22Rv1 (cell line): ENCODE data around the gene CRAT.
"Not testable (repeated sequence)": the region's sequence is repeated elsewhere in the genome, so short reads cannot be mapped to it uniquely, and the experiment has no call there.

Source experiments
- H3K27ac ChIP-seq: fragments of 450-650 bp; 2 replicates; pipeline ENCODE4 v1.5.1; 2017
- ZFX ChIP-seq: fragments of 450-650 bp; IDR thresholded peaks from 2 replicates; pipeline ENCODE4 v1.6.1; 2017; ENCODE audit warnings: antibody characterized with exemption, borderline replicate concordance
- TF ChIP-seq, protein P1 (sequence below): fragments of 450-650 bp; IDR thresholded peaks from 2 replicates; pipeline ENCODE4 v1.5.1; 2017; ENCODE audit warnings: mild to moderate bottlenecking

Gene CRAT

DNA sequence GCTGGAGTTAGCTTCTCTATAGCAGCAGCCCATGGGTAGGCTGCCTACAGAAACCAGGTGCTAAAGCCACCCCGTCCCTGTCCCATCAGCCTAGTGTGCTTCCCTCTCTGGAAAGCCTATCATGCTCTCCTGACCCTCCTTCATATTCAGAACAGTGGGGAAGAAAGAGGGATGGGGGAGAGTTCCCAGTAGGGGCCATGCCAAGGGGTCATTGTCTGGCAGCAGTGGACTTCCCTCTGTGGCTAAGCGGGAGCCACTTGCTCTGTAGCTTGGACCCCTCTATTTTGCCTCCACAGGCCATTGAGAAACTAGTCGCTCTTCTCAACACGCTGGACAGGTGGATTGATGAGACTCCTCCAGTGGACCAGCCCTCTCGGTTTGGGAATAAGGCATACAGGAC is 18.1 kb upstream of the CRAT start:
- H3K27ac ChIP-seq, result no peak overlapping the region
- TF ChIP-seq ZFX, result no peak
- TF ChIP-seq, protein P1, sequence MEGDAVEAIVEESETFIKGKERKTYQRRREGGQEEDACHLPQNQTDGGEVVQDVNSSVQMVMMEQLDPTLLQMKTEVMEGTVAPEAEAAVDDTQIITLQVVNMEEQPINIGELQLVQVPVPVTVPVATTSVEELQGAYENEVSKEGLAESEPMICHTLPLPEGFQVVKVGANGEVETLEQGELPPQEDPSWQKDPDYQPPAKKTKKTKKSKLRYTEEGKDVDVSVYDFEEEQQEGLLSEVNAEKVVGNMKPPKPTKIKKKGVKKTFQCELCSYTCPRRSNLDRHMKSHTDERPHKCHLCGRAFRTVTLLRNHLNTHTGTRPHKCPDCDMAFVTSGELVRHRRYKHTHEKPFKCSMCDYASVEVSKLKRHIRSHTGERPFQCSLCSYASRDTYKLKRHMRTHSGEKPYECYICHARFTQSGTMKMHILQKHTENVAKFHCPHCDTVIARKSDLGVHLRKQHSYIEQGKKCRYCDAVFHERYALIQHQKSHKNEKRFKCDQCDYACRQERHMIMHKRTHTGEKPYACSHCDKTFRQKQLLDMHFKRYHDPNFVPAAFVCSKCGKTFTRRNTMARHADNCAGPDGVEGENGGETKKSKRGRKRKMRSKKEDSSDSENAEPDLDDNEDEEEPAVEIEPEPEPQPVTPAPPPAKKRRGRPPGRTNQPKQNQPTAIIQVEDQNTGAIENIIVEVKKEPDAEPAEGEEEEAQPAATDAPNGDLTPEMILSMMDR, result no peak

DNA sequence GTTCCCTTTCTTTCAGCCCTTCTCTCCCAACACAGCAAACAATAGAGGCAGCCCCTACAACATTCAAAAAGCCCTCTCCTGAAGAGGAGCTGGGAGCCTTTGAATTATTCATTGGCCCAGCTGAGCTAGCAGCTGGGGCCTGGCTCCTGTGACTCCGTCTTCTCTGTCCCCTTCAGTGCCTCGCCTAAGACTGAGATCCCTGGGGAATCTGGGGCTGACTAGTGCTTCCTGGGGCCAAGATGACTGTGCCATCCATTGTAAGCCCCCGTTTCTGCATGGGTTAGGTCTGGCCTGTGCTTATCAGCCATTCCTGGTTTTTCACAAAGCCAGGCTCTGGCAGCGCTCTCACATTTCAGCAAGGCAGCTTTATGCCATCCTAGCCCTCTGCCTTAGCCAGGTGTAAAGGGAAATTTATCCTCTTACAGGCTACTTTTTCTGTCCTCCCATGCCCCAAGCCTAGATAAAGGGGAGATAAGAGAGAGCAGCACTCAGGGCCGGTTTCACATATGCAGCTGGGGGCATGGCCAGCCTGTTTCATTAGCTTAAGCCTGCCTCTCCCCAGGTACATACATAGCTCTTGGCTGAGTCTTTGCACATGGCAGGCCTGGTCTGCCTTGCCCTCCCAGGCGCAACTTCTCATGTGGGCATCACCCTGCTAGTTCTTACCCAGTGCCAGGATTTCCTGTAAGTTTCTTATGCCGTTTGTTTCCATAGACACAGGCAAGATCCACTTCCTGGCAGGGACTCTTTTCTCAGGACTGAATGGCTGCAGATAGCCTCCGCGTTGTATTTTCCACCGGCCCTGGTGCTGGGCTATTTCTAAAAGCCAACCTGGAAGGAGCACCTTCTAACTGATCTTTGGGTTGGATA is 16.4 kb upstream of the CRAT start:
- TF ChIP-seq, protein P1, result no peak
- no peak for TF ChIP-seq ZFX
- no peak overlapping the region for H3K27ac ChIP-seq

DNA sequence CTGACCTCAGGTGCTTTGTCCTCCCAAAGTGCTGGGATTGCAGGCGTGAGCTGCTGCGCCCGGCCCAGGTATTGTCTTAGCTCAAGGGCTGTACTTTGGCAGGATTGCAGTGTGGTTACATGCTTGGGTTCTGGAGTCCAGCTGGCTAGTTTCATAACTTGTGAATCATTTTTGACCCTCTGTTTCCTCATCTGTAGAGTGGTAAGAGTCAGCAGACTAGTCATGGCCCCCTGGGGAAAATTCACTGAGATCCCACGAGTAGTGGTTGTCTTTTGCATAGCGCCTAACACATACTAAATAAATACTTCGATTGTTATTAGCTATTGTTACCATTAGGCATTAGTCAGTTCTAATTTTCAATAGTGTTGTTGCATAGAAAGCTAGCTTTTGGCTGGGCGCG is 14.9 kb upstream of the CRAT start:
- no peak overlapping the region for H3K27ac ChIP-seq
- TF ChIP-seq, protein P1, result no peak
- TF ChIP-seq ZFX, result no peak

DNA sequence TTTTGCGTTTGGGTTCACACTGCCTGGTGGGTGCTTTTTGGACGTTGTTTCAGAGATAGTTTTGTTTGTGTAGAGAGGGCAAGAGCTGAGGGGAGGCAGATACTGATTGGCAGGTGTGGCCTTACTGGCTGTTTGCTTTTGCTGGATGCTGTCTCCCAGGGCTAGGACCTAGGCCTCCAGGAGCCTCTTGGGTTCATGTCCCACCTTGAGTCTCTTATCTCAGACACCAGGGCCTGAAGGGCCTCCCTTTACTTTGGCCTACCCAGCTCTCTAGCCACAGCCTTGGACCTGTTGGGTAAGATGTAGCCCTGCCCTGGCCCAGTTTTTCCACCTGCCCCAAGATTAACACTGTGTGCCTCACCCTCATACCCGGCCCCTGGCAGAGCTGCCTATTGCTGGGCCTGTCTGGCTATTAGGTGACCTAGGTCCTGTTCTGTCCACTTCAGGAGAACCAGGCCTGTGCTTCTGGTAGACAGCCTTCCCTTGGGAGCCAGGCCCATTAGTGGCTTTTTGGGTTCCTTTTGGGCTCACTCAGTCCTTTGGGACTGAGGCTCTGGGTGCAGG is 14.0 kb upstream of the CRAT start:
- no peak overlapping the region for H3K27ac ChIP-seq
- TF ChIP-seq ZFX, result no peak
- TF ChIP-seq, protein P1, result no peak

DNA sequence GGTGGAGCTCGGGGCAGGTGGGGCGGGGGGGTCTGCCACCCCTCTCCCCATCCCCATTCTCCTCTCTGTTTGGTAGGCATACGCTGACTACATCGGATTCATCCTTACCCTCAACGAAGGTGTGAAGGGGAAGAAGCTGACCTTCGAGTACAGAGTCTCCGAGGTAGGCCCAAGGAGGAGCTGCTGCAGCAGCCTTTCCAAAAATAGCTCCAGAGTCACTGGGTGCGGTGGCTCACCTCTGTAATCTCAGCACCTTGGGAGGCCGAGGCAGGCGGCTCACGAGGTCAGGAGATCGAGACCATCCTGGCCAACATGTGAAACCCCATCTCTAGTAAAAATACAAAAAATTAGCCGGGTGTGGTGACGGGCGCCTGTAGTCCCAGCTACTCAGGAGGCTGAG is 12.4 kb upstream of the CRAT start:
- not testable (repeated sequence) for H3K27ac ChIP-seq

DNA sequence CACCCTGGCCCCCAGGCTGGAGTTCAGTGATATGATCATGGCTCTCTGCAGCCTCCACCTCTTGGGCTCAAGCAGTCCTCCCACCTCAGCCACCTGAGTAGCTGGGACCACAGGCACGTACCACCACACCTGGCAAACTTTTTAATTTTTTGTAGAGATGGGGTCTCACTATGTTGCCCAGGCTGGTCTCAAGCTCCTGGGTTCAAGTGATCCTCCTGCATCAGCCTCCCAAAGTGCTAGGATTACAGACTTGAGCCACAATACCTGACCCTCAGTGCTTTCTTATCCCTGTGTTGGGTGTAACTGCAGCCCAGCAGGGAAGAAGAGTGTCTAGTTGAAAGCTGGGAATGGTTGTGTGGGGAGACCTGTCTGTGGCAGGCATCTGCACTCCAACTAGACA is 11.5 kb upstream of the CRAT start:
- H3K27ac ChIP-seq, result no peak overlapping the region
- TF ChIP-seq, protein P1, result no peak

DNA sequence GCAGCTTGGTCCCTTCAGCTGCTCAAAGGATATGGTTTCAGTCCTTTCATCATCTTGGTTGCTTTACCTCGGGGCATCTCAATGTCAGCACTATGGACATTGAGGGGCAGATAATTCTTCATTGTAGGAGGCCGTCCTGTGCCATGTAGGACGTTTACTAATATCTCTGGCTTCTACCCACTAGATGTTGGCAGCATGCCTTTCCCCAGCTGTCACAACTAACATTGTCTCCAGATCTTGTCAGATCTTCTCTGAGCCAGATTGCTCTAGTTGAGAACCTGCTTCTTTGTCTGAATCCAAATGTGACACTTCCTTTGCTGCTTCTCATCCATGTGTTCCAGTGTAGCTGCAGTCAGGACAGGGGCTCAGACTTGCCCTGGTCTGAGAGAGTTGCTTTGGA is 10.9 kb upstream of the CRAT start:
- no peak for TF ChIP-seq ZFX
- TF ChIP-seq, protein P1, result no peak
- H3K27ac ChIP-seq, result no peak overlapping the region
